Fibroblast of lung (primary cell): ENCODE results near the gene IGSF9.

Experiments used
- CTCF ChIP-seq, 2 donors: IDR thresholded peaks in 1 of 2; conservative IDR thresholded peaks in 1 of 2; 1 replicate in 1 of 2; 2 replicates in 1 of 2; pipeline ENCODE4 v1.5.1; 2011 to 2012; ENCODE audit warnings: low read length in 2 of 2, control low read depth in 1 of 2, inconsistent platforms in 1 of 2, low read depth in 1 of 2, mild to moderate bottlenecking in 1 of 2
- EZH2 ChIP-seq: IDR thresholded peaks from 2 replicates; pipeline ENCODE4 v1.5.1; 2012; ENCODE audit warnings: low read length, control low read depth, mild to moderate bottlenecking; ENCODE audit errors: missing control alignments

DNA sequence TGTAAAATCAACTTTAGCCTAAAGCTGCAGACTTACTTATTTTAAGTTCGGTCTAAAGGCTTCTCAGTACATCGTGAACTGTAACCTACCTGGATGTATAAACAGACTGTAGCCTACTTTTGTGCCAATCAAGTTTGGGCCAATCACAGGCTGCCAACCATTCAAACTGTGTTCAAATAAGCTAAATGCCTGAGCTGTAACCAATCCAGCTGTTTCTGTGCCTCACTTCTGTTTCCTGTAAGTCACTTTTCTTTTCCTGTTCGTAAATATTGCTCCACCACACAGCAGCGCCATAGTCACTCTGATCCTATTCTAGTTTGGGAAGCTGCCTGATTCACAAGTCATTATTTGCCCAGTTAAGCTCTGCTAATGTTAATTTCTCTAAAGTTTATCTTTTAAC, 46.1 kb upstream of the IGSF9 start:
- TF ChIP-seq CTCF (conservative IDR thresholded peaks at IDR 0.05 in 1 of 2, IDR thresholded peaks at IDR 0.05 in 1 of 2; ENCODE audit: low read depth in 1 of 2, low read length in 2 of 2) (no peak), EZH2 (no peak)
